ENCODE data around the gene CYP2R1.

The CYP2R1 gene

DNA sequence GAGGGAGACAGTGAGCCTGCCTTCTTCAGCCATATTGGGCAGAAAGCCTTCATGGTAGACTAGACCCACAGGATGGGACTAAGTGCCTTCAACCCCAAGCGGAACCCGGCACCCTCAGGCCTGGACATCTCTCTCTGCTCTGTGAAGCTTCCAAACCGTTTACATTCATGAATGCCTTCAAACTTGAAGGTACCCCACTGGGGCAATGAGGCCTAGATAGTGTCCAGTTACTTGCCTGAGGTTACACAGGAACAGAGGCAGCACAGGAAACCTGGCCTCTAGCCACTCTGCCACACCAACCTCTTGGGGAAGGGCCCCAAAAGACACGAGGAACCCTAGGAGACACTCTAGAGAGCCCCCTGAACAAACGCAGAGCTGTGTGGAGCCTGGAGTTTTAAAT, 14.5 kb upstream of the CYP2R1 start:
- Histone ChIP-seq H3K79me2 (ENCODE audit: insufficient read depth, low read length) (no peaks in the 10 kb centered on the region), H3K4me1 (ENCODE audit: insufficient read depth, low read length, severe bottlenecking) (peaks cover 54% of the 10 kb centered on the region), H4K20me1 (ENCODE audit: insufficient read depth, low read length) (no peaks in the 10 kb centered on the region), H2AFZ (ENCODE audit: low read length) (no peak overlapping the region), H3K36me3 (ENCODE audit: insufficient read depth, low read length) (no peaks in the 10 kb centered on the region), H3K4me2 (ENCODE audit: low read length) (peak overlapping the region; percentile 85), H3K27me3 (ENCODE audit: insufficient read depth, low read length) (no peaks in the 10 kb centered on the region), H3K4me3 (ENCODE audit: low read depth, low read length, poor library complexity, severe bottlenecking) (peak overlapping the region; percentile 71), H3K9me3 (ENCODE audit: low read length) (no peaks in the 10 kb centered on the region), H3K27ac (ENCODE audit: low read depth, low read length, poor library complexity, severe bottlenecking) (peak overlapping the region; percentile 98), H3F3A (ENCODE audit: insufficient read depth, low read length) (peaks cover 5% of the 10 kb centered on the region; the same call in 1 of the 2 replicates), H3K9ac (ENCODE audit: low read length) (peak overlapping the region; percentile 84; the same call in 1 of the 2 replicates), H3K9me2 (ENCODE audit: low read depth, low read length) (no peaks in the 10 kb centered on the region)
- TF ChIP-seq, protein P1, sequence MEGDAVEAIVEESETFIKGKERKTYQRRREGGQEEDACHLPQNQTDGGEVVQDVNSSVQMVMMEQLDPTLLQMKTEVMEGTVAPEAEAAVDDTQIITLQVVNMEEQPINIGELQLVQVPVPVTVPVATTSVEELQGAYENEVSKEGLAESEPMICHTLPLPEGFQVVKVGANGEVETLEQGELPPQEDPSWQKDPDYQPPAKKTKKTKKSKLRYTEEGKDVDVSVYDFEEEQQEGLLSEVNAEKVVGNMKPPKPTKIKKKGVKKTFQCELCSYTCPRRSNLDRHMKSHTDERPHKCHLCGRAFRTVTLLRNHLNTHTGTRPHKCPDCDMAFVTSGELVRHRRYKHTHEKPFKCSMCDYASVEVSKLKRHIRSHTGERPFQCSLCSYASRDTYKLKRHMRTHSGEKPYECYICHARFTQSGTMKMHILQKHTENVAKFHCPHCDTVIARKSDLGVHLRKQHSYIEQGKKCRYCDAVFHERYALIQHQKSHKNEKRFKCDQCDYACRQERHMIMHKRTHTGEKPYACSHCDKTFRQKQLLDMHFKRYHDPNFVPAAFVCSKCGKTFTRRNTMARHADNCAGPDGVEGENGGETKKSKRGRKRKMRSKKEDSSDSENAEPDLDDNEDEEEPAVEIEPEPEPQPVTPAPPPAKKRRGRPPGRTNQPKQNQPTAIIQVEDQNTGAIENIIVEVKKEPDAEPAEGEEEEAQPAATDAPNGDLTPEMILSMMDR (IDR thresholded peaks at IDR 0.05; ENCODE audit: low read length): no peak
- no peak for TF ChIP-seq EZH2 (IDR thresholded peaks at IDR 0.05; ENCODE audit: borderline replicate concordance, low read length)

DNA sequence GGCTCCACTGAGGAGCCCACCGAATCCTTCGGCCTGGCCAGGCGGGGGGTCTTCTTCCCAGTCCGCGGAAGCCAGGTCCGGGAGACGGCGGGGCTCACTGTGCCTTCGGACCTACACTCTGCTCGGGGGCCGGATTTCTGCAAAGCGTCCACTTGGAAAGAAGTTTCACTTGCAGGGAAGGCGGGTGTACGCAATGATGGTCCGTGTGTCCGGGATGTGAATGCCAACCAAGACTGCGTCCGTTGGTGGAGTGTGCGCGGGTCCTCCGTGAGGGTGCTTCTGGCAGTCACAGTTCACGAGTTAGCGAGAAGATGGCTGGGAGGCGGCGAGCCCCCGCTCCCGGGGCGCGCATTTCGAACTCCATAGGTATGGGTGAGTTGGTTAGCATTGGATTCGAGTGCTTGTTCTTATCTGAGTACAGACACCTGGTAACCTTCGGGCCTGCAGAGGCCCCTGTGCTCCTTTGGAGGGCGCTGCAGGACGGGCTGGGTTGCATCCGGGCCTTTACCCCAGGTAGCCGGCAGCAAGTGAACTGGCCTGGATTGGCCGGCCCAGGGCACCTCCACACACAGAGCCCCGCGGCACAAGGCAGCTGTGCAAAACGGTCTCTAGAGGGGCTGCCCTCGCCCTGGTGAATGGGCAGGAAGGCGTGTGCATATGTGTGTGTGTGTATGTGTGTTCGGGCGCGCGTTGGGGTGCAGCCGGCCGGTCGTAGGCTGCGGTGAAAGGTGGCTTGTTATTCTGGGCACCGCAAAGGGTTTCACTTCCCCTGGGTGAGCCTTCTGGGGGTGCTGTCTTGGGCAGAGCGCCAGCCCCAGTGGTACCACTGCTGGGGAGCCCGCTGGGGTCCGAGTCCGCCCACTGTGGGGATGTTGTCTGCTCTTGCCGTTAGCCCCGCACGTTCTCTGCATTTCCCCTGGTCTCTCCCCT, 13.3 kb upstream of the CYP2R1 start:
- Histone ChIP-seq H3F3A (ENCODE audit: insufficient read depth, low read length) (peaks cover 5% of the 10 kb centered on the region; the same call in 1 of the 2 replicates), H3K9me2 (ENCODE audit: low read depth, low read length) (no peaks in the 10 kb centered on the region), H3K4me1 (ENCODE audit: insufficient read depth, low read length, severe bottlenecking) (peaks cover 54% of the 10 kb centered on the region), H3K9me3 (ENCODE audit: low read length) (no peaks in the 10 kb centered on the region), H3K79me2 (ENCODE audit: insufficient read depth, low read length) (no peaks in the 10 kb centered on the region), H4K20me1 (ENCODE audit: insufficient read depth, low read length) (no peaks in the 10 kb centered on the region), H3K4me3 (ENCODE audit: low read depth, low read length, poor library complexity, severe bottlenecking) (peak overlapping the region; percentile 71), H3K9ac (ENCODE audit: low read length) (peak overlapping the region; percentile 84), H2AFZ (ENCODE audit: low read length) (peak overlapping the region; percentile 32; the same call in 1 of the 2 replicates), H3K36me3 (ENCODE audit: insufficient read depth, low read length) (no peaks in the 10 kb centered on the region), H3K27ac (ENCODE audit: low read depth, low read length, poor library complexity, severe bottlenecking) (peak overlapping the region; percentile 98), H3K4me2 (ENCODE audit: low read length) (peak overlapping the region; percentile 85), H3K27me3 (ENCODE audit: insufficient read depth, low read length) (no peaks in the 10 kb centered on the region)
- TF ChIP-seq, protein P1 (IDR thresholded peaks at IDR 0.05; ENCODE audit: low read length): peak; percentile 68
- TF ChIP-seq EZH2 (IDR thresholded peaks at IDR 0.05; ENCODE audit: borderline replicate concordance, low read length): no peak

DNA sequence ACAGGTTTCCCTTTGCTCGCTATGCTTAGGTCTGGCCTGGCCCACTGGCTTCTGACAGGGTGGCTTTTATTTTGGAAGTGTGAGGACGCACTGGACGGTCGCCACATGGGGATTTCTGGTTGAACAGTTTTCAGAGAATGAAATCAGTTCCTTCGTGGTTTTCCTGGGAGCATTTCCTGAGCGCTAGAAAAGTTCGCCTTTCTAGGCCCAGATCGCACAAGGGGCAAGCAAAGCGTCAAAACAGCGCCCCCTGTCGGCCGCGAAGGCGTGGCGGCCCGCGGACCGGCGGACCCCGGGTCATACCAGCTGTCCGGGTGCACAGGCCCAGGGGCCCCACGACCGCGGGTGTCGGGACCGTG, 12.7 kb upstream of the CYP2R1 start:
- H3K27ac ChIP-seq (ENCODE audit: low read depth, low read length, poor library complexity, severe bottlenecking): peak overlapping the region; percentile 98
- H3K4me1 ChIP-seq (ENCODE audit: insufficient read depth, low read length, severe bottlenecking): peaks cover 54% of the 10 kb centered on the region
- no peaks in the 10 kb centered on the region for H3K27me3 ChIP-seq (ENCODE audit: insufficient read depth, low read length)
- no peaks in the 10 kb centered on the region for H3K79me2 ChIP-seq (ENCODE audit: insufficient read depth, low read length)
- H3K9me2 ChIP-seq (ENCODE audit: low read depth, low read length): no peaks in the 10 kb centered on the region
- H2AFZ ChIP-seq (ENCODE audit: low read length): peak overlapping the region; percentile 32; the same call in 1 of the 2 replicates
- peaks cover 5% of the 10 kb centered on the region; the same call in 1 of the 2 replicates for H3F3A ChIP-seq (ENCODE audit: insufficient read depth, low read length)
- no peak for TF ChIP-seq EZH2 (IDR thresholded peaks at IDR 0.05; ENCODE audit: borderline replicate concordance, low read length)
- TF ChIP-seq, protein P1 (IDR thresholded peaks at IDR 0.05; ENCODE audit: low read length): peak; percentile 75
- peak overlapping the region; percentile 84 for H3K9ac ChIP-seq (ENCODE audit: low read length)
- no peaks in the 10 kb centered on the region for H3K9me3 ChIP-seq (ENCODE audit: low read length)
- no peaks in the 10 kb centered on the region for H3K36me3 ChIP-seq (ENCODE audit: insufficient read depth, low read length)
- H3K4me3 ChIP-seq (ENCODE audit: low read depth, low read length, poor library complexity, severe bottlenecking): peak overlapping the region; percentile 71
- H3K4me2 ChIP-seq (ENCODE audit: low read length): peak overlapping the region; percentile 85
- H4K20me1 ChIP-seq (ENCODE audit: insufficient read depth, low read length): no peaks in the 10 kb centered on the region
